Kidney (tissue), 14 donors: ENCODE results near the gene CUBN. TPM values are rescaled to one million over a fixed set of nuclear protein-coding genes. Genes with fewer than 3 reads are reported as not detected.
A peak's percentile ranks its signal among the peaks of the same experiment; 100 is the strongest.

Experiments used
- DNase-seq, 5 donors: peaks; one replicate each; pipeline ENCODE4 v3.0.0-alpha.2; 2013 to 2020
- FAIRE-seq: peaks from 2 replicates; lab custom pipeline; 2012; peaks lifted over from hg19 to GRCh38; lab: Jason Lieb, UNC
- H3K27ac ChIP-seq, 2 donors: one replicate each; pipeline ENCODE4 v1.7.0; 2013; ENCODE audit warnings: low read depth in 2 of 2, low read length in 2 of 2, inconsistent platforms in 1 of 2
- H3K27me3 ChIP-seq: one replicate; pipeline ENCODE4 v1.7.1; 2013; ENCODE audit warnings: low read length, inconsistent platforms; ENCODE audit not compliant: control insufficient read depth, insufficient read depth
- H3K36me3 ChIP-seq, 3 donors: one replicate each; pipeline versions ENCODE4 v1.7.0 to v1.7.1; 2013; ENCODE audit warnings: low read length in 3 of 3, control low read depth in 1 of 3, inconsistent platforms in 1 of 3; ENCODE audit not compliant: insufficient read depth in 3 of 3, control insufficient read depth in 2 of 3
- H3K4me1 ChIP-seq, 3 donors: one replicate each; pipeline versions ENCODE4 v1.7.0 to v1.7.1; 2013; ENCODE audit warnings: low read length in 3 of 3, inconsistent platforms in 1 of 3, low read depth in 1 of 3; ENCODE audit not compliant: control insufficient read depth in 2 of 3, insufficient read depth in 2 of 3
- H3K4me3 ChIP-seq, 3 donors: one replicate each; pipeline versions ENCODE4 v1.7.0 to v1.8.1; 2013; ENCODE audit warnings: low read length in 3 of 3, control low read depth in 1 of 3, inconsistent platforms in 1 of 3
- H3K9ac ChIP-seq, 3 donors: one replicate each; pipeline versions ENCODE4 v1.7.0 to v1.7.1; 2013; ENCODE audit warnings: low read length in 3 of 3, control low read depth in 1 of 3, inconsistent platforms in 1 of 3
- H3K9me3 ChIP-seq, 3 donors: one replicate each; pipeline versions ENCODE4 v1.7.0 to v1.7.1; 2013; ENCODE audit warnings: low read length in 3 of 3, control low read depth in 1 of 3, inconsistent platforms in 1 of 3; ENCODE audit not compliant: control insufficient read depth in 2 of 3, insufficient read depth in 1 of 3
- CTCF ChIP-seq: IDR thresholded peaks from 3 replicates; pipeline ENCODE4 v1.5.1; 2012; ENCODE audit warnings: mild to moderate bottlenecking, moderate library complexity, borderline replicate concordance; ENCODE audit not compliant: insufficient read depth; ENCODE audit errors: extremely low read depth
- intact Hi-C: fragments of 100-400 bp; cut with DNase I; formaldehyde crosslinking; loops from one replicate; pipeline ENCODE4 v1.11.1; 2022
- polyA plus RNA-seq: library from polyadenylated mRNA; stranded (reverse); fragments of 350-450 nt; fragmentation: Illumina TruSeq; extraction: RNeasy Lipid Tissue Mini Kit (QIAGEN cat#74804); gene quantifications from one replicate; pipeline ENCODE4 v1.2.3, GENCODE V29; 2014; ENCODE audit warnings: low read depth, low replicate concordance; ENCODE audit not compliant: insufficient read depth
- total RNA-seq: library from RNA; stranded (reverse); fragmentation: NEBNext Ultra II Directional; extraction: Animal tissue kit (Norgen Biotek cat#: 25700); gene quantifications from one replicate; pipeline ENCODE4 v1.2.1, GENCODE V29; 2021
- donor health status: control.
- donor health status: control.
- donor health status: control.
- donor health status: control.
- donor health status: control.
- donor health status: DM: yes; HTN: yes; CAD: no.
- donor health status: Normal renal cell carcinoma (clear cell type).

The CUBN gene
- total and polyA plus RNA-seq, 2 donors from 2014 or later = 14.8 to 31.6 TPM

DNA sequence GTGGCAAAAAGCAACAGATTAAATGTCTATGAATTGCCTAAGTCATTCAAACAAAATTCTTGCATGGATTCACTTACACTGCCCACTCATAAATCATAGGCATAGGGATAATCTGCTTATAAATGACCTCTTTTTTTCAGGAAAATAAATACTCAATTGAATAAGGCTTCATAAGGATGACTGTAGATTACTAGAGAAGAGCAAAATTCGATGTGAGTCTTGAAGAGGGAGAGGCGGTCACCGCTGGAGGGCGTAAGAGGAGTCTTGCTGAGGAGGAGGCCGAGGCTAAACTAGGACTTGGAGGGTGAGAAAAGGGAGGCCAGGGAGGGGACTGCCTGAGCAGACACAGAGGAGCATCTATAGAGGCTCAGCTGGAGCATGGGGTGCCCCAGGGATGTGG is 177.0 kb downstream of the CUBN start:
- intact Hi-C loops = no loop called here
- H3K9ac ChIP-seq = no peak overlapping the region

GRCh38 chr10:16952080-16952479 is 177.5 kb downstream of the CUBN start:
- peaks cover 0 to 31% (median 3%) of the 10 kb centered on the region in 3 donors for H3K36me3 ChIP-seq
- no peak overlapping the region for H3K9ac ChIP-seq
- peak in 1 of 5 donors; percentile 51 for DNase-seq
- no peak for TF ChIP-seq CTCF
- no peaks in the 10 kb centered on the region for H3K9me3 ChIP-seq
- no peak overlapping the region for H3K4me3 ChIP-seq
- intact Hi-C loops = no loop called here
- no peak overlapping the region for H3K27ac ChIP-seq
- H3K4me1 ChIP-seq = peaks cover 0 to 7% (median 0%) of the 10 kb centered on the region in 3 donors
- H3K27me3 ChIP-seq = no peaks in the 10 kb centered on the region
- no peak for FAIRE-seq

More for the DNA sequence above, 177.0 kb downstream of the CUBN start:
- Histone ChIP-seq H3K27me3 (no peaks in the 10 kb centered on the region), H3K4me3 (no peak overlapping the region), H3K27ac (no peak overlapping the region), H3K36me3 (peaks cover 0 to 26% (median 3%) of the 10 kb centered on the region in 3 donors), H3K4me1 (peaks cover 0 to 7% (median 0%) of the 10 kb centered on the region in 3 donors), H3K9me3 (no peaks in the 10 kb centered on the region)
- no peak for TF ChIP-seq CTCF
- DNase-seq (no peak), FAIRE-seq (no peak)

DNA sequence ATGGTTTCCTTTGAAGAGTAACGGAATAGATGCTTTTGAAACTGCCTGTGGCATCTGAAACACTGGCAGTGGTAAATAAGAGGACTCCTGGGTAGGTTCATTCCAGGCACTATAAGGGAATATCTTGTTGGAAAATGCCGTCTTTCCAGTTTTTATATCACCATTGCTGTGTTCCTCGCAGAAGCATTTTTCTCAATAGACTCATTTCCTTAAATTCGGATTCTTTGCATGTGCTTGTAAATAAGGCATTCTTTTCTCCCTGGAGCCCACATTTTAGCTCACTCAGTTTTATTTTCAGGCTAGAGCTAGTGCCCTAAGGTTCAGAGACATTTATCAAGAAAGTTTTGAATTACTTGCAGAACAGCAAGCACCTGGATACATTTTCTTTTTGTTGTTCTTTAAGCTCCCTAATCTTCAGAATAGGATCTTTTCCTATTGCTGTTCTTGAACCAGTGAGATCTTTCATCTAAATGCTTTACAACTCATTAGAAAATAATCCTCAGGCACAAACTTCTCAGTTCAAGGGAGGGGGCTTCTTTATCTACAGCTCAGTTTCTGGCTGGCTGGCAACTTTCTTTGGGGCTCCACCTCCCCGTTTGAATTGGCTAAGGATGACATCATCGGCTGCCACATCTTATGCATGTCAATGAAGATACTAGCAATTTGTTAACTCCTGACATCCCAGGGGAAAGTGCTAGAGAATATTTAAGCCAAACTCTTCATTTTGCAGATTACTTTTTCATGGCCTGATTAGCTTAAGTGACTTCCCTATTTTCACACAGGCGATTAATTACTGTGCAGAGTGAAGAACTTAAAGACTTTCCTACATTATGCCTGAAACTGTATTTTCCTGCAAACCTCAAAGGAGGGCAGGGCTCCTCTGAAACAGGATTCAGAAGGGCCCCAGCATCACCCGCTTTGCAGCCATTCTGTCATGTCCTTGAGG is 178.7 kb downstream of the CUBN start:
- Histone ChIP-seq H3K9me3 (no peaks in the 10 kb centered on the region), H3K4me1 (peaks cover 0 to 7% (median 0%) of the 10 kb centered on the region in 3 donors), H3K36me3 (peaks cover 0 to 35% (median 3%) of the 10 kb centered on the region in 3 donors), H3K27me3 (no peaks in the 10 kb centered on the region), H3K9ac (no peak overlapping the region), H3K27ac (no peak overlapping the region), H3K4me3 (peak overlapping the region in 1 of 3 donors; percentile 7)
- FAIRE-seq = no peak
- intact Hi-C loops = no loop called here
- DNase-seq = peak in 4 of 5 donors; percentile 70 to 91 (median 82)
- TF ChIP-seq CTCF = no peak
